Fibroblast of the aortic adventitia (primary cell): Measurements from ENCODE around the gene IL25. TPM values are rescaled to one million over a fixed set of nuclear protein-coding genes. Genes with fewer than 3 reads are reported as not detected.

Experiments
- DNase-seq: peaks from one replicate; pipeline ENCODE4 v3.0.0-alpha.2; 2010; ENCODE audit warnings: low read depth
- H3K4me3 ChIP-seq: 2 replicates; pipeline ENCODE4 v1.5.1; 2011; ENCODE audit warnings: low read depth, mild to moderate bottlenecking, control low read depth, low read length, moderate library complexity
- total RNA-seq: library from RNA; depleted of rRNA; stranded (reverse); fragments of >200 nt; gene quantifications from 2 replicates; pipeline ENCODE4 v1.2.3, GENCODE V29; 2012; ENCODE audit warnings: low replicate concordance
- TF ChIP-seq, protein P1 (sequence below): IDR thresholded peaks from 2 replicates; pipeline ENCODE4 v1.5.1; 2011; ENCODE audit warnings: mild to moderate bottlenecking, low read length, control low read depth, inconsistent platforms; ENCODE audit not compliant: insufficient read depth

Gene IL25
- total RNA-seq, 1 donor, result not detected

DNA sequence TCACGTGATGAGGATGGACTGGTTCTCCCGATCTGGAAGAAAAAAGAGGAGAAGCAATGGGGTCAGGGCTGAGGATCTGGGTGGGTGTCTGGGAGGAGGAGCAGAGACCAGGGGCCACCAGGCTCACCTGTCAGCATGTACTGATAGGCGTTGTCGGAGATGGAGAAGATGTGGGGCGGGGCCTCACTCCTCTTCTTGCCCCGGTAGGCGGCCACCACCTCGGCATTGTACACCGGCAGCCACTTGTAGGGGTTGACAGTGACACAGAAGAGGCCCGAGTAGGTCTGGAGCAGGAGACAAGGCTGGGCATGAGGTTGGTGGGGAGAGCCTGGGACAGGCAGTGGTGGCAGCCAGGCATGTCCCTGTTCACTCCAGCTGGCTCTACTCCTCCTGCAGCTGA, 32.5 kb downstream of the IL25 start:
- no peak overlapping the region for H3K4me3 ChIP-seq
- TF ChIP-seq, protein P1, sequence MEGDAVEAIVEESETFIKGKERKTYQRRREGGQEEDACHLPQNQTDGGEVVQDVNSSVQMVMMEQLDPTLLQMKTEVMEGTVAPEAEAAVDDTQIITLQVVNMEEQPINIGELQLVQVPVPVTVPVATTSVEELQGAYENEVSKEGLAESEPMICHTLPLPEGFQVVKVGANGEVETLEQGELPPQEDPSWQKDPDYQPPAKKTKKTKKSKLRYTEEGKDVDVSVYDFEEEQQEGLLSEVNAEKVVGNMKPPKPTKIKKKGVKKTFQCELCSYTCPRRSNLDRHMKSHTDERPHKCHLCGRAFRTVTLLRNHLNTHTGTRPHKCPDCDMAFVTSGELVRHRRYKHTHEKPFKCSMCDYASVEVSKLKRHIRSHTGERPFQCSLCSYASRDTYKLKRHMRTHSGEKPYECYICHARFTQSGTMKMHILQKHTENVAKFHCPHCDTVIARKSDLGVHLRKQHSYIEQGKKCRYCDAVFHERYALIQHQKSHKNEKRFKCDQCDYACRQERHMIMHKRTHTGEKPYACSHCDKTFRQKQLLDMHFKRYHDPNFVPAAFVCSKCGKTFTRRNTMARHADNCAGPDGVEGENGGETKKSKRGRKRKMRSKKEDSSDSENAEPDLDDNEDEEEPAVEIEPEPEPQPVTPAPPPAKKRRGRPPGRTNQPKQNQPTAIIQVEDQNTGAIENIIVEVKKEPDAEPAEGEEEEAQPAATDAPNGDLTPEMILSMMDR, result no peak
- DNase-seq, result no peak

DNA sequence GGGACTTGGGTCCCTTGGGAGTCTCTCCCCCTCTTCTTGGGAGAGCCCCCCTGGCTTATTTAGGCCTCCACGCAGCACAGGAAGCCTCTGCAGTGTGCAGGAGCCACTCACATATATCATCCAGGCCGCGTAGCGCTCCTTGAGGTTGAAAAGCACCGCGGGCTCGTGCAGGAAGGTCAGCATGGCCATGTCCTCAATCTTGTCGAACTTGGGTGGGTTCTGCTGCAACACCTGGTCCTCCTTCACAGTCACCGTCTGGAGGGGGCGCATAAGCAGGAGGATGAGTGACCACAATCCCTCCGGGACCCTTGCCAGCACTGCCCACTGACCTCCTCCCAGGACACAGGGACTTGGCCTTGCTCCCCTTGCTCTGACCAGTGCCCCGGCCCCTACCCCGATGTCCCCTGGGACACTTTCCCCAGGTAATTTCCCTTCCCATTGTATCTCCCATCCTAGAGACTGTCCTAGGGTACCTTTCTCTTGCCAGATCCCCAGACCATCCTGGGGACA, 33.0 kb downstream of the IL25 start:
- H3K4me3 ChIP-seq, result no peak overlapping the region
- TF ChIP-seq, protein P1, result no peak
- DNase-seq, result no peak

DNA sequence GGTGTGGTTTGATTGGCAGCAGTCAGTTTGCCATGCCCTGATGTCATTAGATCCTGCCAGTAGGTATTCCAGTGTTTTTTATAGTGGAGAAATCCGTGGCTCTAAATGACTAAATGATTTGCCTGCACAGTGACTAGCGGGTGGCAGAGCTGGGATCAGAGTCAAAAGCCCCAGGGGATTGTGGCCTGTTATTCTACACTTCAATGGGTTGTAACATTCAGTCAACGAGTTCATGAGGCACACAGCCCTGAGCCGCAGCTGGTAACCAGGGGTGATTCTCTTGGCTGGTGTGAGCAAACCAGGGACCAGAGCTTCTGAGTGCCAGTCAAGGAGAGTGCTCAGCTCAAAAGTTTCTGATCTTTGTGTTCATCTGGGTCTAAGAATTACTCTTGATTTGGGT, 33.6 kb downstream of the IL25 start:
- no peak for DNase-seq

DNA sequence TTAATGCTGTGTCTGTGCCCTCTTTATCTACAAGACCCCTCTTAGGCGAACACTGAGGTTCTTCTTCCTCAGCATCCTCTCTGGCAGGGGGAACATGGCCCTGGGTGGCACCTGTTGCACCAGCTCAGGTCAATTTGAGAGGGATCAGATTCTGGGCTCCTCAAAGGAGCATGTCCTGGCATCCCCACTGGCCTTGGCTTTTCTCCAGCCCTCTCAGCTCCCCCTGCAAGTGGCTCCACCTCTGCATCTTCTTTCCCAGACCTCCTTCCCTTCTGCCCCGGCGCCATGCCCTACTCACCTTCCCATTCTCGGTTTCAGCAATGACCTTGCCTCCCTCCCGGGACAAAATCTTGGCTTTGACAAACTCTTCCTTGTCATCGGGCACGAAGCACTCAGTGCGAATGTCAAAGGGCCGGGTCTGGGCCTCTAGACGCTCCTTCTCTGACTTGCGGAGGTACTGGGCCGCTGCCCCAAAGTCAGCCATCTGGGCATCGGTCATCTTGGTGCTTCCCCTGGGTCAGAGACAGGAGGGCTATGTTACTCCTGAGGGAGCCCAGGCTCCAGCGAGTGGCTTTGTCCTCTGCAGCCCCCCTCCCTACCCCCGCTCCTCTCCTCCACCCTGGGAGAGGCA, 34.2 kb downstream of the IL25 start:
- DNase-seq, result no peak
- TF ChIP-seq, protein P1, result no peak
- H3K4me3 ChIP-seq, result no peak overlapping the region

More for the DNA sequence above, 33.6 kb downstream of the IL25 start:
- TF ChIP-seq, protein P1, result no peak
- no peak overlapping the region for H3K4me3 ChIP-seq

DNA sequence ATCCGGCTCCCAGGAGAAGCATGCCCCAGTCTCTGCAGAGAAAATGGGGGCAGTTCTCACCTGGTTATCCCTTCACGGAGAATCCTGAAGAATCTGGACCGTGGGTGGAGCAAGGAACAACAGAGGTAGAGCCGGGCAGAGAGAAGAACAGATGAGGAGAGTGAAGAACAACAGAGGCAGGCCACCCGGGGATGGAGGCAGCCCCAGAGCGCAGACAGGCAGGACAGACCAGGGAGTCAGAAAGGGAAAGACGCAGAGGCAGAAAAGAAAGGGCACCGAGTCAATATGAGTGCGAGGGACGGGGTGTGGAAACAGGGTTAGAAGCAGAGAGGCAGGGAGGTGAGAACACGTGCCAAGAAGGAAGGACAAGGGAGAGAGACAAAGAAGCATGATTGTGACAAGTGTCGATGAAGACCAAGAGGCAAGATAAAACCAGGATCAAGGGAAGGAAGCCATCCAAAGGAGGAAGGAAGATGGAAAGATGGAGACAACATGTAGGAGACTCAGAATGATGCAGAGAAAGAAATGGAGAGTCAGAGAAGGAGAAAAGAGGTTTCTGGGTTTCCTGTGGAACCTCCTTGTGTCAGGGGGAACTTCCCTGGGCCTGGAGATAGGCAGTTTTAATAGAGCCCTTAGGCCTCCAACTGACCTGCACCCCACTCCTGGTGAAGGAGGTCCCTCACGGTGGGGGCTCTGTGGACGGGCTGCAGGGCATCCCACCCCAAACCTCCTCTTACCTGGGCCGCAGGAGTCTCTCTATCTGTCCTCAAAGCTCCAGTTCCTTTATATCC, 35.1 kb downstream of the IL25 start, which contains the start of gene MYH6:
MYH6 (minus strand) TSS at position 758 of the 791 bp plus-strand sequence. CDS start 1,050 bp downstream, outside the sequence.
- DNase-seq, result no peak
- TF ChIP-seq, protein P1, result no peak
- H3K4me3 ChIP-seq, result no peak within 1 kb of the TSS

DNA sequence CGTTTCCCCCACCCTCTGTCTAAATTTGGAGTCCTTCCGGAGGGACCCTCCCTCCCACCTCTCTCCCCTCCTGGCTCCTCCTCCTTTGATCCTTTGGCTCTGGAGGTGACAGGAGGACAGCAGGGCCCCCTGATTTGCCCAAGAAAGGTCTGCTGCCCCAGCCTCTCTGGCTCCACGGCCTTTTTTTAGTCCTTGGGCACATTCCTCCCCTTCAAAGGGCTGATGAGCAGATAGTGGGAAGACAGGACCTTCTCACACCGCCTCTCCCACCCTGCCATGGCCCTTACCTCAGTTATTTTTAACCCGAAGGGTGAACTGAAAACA, 35.7 kb downstream of the IL25 start:
- no peak for DNase-seq
- TF ChIP-seq, protein P1, result no peak
- no peak overlapping the region for H3K4me3 ChIP-seq
